ENCODE measurements around the gene CLEC16A.

The CLEC16A gene

DNA sequence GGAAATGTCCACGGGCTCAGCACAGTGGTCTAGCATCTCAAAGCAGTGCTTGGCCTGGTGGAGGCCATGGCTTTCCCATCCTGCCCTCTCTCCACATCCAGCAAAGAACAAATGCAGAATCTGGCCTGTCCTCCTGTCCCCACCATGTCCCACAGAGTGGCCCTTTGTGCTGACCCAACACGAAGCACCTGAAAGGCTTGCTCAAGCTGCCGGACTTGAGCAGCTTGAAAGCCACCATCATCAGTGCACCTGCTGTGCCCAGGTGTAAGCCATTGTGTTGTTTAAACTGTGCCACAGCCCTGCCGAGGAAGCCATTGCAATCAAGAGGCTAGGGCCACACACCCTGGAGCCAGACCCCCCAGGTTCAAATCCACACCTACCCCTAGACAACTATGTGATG is 196.1 kb downstream of the CLEC16A start:
- Histone ChIP-seq H3K4me3 (ENCODE audit: low read length) (no peak overlapping the region), H2BK5ac (ENCODE audit: low read length) (peak overlapping the region; percentile 75), H2BK120ac (ENCODE audit: low read depth, low read length) (peak overlapping the region; percentile 1), H3K4me2 (ENCODE audit: low read length) (no peak overlapping the region), H3K23ac (ENCODE audit: low read length) (no peak overlapping the region), H4K8ac (ENCODE audit: low read depth, low read length) (no peak overlapping the region), H3K79me2 (ENCODE audit: control insufficient read depth, insufficient read depth, low read length) (no peaks in the 10 kb centered on the region), H2BK15ac (replicated peaks; ENCODE audit: low read depth) (no peak overlapping the region), H3K56ac (ENCODE audit: low read length) (peak overlapping the region; percentile 45), H3K9ac (ENCODE audit: low read length) (no peak overlapping the region), H3K27ac (ENCODE audit: low read depth, low read length) (peak overlapping the region; percentile 83), H2AK5ac (ENCODE audit: low read length) (peak overlapping the region; percentile 99), H3K18ac (ENCODE audit: low read length) (peak overlapping the region; percentile 4), H3K36me3 (ENCODE audit: control insufficient read depth, insufficient read depth, low read length) (no peaks in the 10 kb centered on the region), H3K79me1 (ENCODE audit: low read length) (no peaks in the 10 kb centered on the region), H4K5ac (ENCODE audit: low read length) (no peak overlapping the region), H3K4ac (ENCODE audit: low read depth, low read length) (peak overlapping the region; percentile 49), H3K27me3 (ENCODE audit: insufficient read depth, low read length, poor library complexity) (no peaks in the 10 kb centered on the region), H3K4me1 (ENCODE audit: control insufficient read depth, low read depth, low read length) (peaks cover 24% of the 10 kb centered on the region)
- no CpG with 5 or more reads among the region's 4 CpGs for WGBS (ENCODE audit: extremely low coverage, insufficient coverage, low lambda C conversion rate)
- DNase-seq, result no peak

DNA sequence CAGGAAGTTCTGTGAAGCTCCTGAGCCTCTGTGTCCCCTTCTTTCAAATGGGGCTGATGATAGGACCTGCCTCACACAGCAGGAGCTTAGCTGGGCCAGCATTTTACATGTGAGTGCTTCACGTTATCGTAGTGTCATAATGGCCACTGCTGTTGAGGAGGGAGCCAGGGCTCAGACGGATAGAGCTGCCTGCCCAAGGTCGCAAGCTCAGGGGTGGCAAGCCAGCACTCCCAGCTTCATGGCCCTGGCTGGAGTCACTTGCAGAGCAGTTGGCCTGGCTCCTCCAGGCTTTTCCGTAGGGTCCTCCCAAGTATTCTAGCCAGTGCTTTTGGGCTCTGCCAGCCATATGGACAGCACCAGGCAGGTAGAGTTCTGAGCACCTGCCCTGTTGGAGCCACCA is 196.5 kb downstream of the CLEC16A start:
- Histone ChIP-seq H2BK15ac (replicated peaks; ENCODE audit: low read depth) (no peak overlapping the region), H3K4me1 (ENCODE audit: control insufficient read depth, low read depth, low read length) (peaks cover 24% of the 10 kb centered on the region)
- WGBS (ENCODE audit: extremely low coverage, insufficient coverage, low lambda C conversion rate), result no CpG with 5 or more reads among the region's 5 CpGs

GRCh38 chr16:11141409-11142260 is 197.3 kb downstream of the CLEC16A start:
- peak overlapping the region; percentile 52 for H3K56ac ChIP-seq (ENCODE audit: low read length)
- H4K8ac ChIP-seq (ENCODE audit: low read depth, low read length), result no peak overlapping the region
- no peak overlapping the region for H3K27ac ChIP-seq (ENCODE audit: low read depth, low read length)
- H2BK5ac ChIP-seq (ENCODE audit: low read length), result no peak overlapping the region
- no peak overlapping the region for H2BK15ac ChIP-seq (replicated peaks; ENCODE audit: low read depth)
- peak overlapping the region; percentile 7 for H3K9ac ChIP-seq (ENCODE audit: low read length)
- H2BK120ac ChIP-seq (ENCODE audit: low read depth, low read length), result no peak overlapping the region
- H3K18ac ChIP-seq (ENCODE audit: low read length), result no peak overlapping the region
- H3K23ac ChIP-seq (ENCODE audit: low read length), result no peak overlapping the region
- H3K4me1 ChIP-seq (ENCODE audit: control insufficient read depth, low read depth, low read length), result peaks cover 21% of the 10 kb centered on the region
- H3K4me2 ChIP-seq (ENCODE audit: low read length), result no peak overlapping the region
- H3K79me2 ChIP-seq (ENCODE audit: control insufficient read depth, insufficient read depth, low read length), result no peaks in the 10 kb centered on the region
- no peak overlapping the region for H3K4ac ChIP-seq (ENCODE audit: low read depth, low read length)
- H4K5ac ChIP-seq (ENCODE audit: low read length), result no peak overlapping the region
- DNase-seq, result peak; percentile 72
- no peaks in the 10 kb centered on the region for H3K36me3 ChIP-seq (ENCODE audit: control insufficient read depth, insufficient read depth, low read length)
- WGBS (ENCODE audit: extremely low coverage, insufficient coverage, low lambda C conversion rate), result no CpG with 5 or more reads among the region's 26 CpGs
- H3K27me3 ChIP-seq (ENCODE audit: insufficient read depth, low read length, poor library complexity), result no peaks in the 10 kb centered on the region
- H2AK5ac ChIP-seq (ENCODE audit: low read length), result peak overlapping the region; percentile 93
- H3K4me3 ChIP-seq (ENCODE audit: low read length), result no peak overlapping the region
- H3K79me1 ChIP-seq (ENCODE audit: low read length), result no peaks in the 10 kb centered on the region

More for the DNA sequence above, 196.5 kb downstream of the CLEC16A start:
- H3K27me3 ChIP-seq (ENCODE audit: insufficient read depth, low read length, poor library complexity), result no peaks in the 10 kb centered on the region
- DNase-seq, result no peak
- no peak overlapping the region for H2BK120ac ChIP-seq (ENCODE audit: low read depth, low read length)
- H3K27ac ChIP-seq (ENCODE audit: low read depth, low read length), result no peak overlapping the region
- no peaks in the 10 kb centered on the region for H3K79me2 ChIP-seq (ENCODE audit: control insufficient read depth, insufficient read depth, low read length)
- H4K8ac ChIP-seq (ENCODE audit: low read depth, low read length), result no peak overlapping the region
- no peak overlapping the region for H4K5ac ChIP-seq (ENCODE audit: low read length)
- peak overlapping the region; percentile 99 for H2AK5ac ChIP-seq (ENCODE audit: low read length)
- no peak overlapping the region for H3K4ac ChIP-seq (ENCODE audit: low read depth, low read length)
- no peak overlapping the region for H3K18ac ChIP-seq (ENCODE audit: low read length)
- H3K4me2 ChIP-seq (ENCODE audit: low read length), result no peak overlapping the region
- H2BK5ac ChIP-seq (ENCODE audit: low read length), result no peak overlapping the region
- no peak overlapping the region for H3K9ac ChIP-seq (ENCODE audit: low read length)
- H3K23ac ChIP-seq (ENCODE audit: low read length), result no peak overlapping the region
- H3K36me3 ChIP-seq (ENCODE audit: control insufficient read depth, insufficient read depth, low read length), result no peaks in the 10 kb centered on the region
- no peaks in the 10 kb centered on the region for H3K79me1 ChIP-seq (ENCODE audit: low read length)
- H3K56ac ChIP-seq (ENCODE audit: low read length), result no peak overlapping the region
- H3K4me3 ChIP-seq (ENCODE audit: low read length), result no peak overlapping the region

- Histone ChIP-seq H3K56ac (ENCODE audit: low read length) (peak overlapping the region; percentile 52), H3K36me3 (ENCODE audit: control insufficient read depth, insufficient read depth, low read length) (no peaks in the 10 kb centered on the region), H3K4me1 (ENCODE audit: control insufficient read depth, low read depth, low read length) (peaks cover 19% of the 10 kb centered on the region), H3K9ac (ENCODE audit: low read length) (peak overlapping the region; percentile 7), H3K23ac (ENCODE audit: low read length) (no peak overlapping the region), H3K79me1 (ENCODE audit: low read length) (no peaks in the 10 kb centered on the region), H2AK5ac (ENCODE audit: low read length) (peak overlapping the region; percentile 6), H3K18ac (ENCODE audit: low read length) (no peak overlapping the region), H3K27me3 (ENCODE audit: insufficient read depth, low read length, poor library complexity) (no peaks in the 10 kb centered on the region), H3K79me2 (ENCODE audit: control insufficient read depth, insufficient read depth, low read length) (no peaks in the 10 kb centered on the region), H3K27ac (ENCODE audit: low read depth, low read length) (no peak overlapping the region), H3K4me2 (ENCODE audit: low read length) (no peak overlapping the region), H3K4me3 (ENCODE audit: low read length) (no peak overlapping the region), H4K8ac (ENCODE audit: low read depth, low read length) (no peak overlapping the region), H2BK120ac (ENCODE audit: low read depth, low read length) (no peak overlapping the region), H4K5ac (ENCODE audit: low read length) (no peak overlapping the region), H2BK5ac (ENCODE audit: low read length) (no peak overlapping the region), H3K4ac (ENCODE audit: low read depth, low read length) (no peak overlapping the region), H2BK15ac (replicated peaks; ENCODE audit: low read depth) (no peak overlapping the region)
- WGBS (ENCODE audit: extremely low coverage, insufficient coverage, low lambda C conversion rate), result no CpG with 5 or more reads among the region's 7 CpGs
- no peak for DNase-seq
Observed at GRCh38 chr16:11142261-11142630, 197.9 kb downstream of the CLEC16A start.

DNA sequence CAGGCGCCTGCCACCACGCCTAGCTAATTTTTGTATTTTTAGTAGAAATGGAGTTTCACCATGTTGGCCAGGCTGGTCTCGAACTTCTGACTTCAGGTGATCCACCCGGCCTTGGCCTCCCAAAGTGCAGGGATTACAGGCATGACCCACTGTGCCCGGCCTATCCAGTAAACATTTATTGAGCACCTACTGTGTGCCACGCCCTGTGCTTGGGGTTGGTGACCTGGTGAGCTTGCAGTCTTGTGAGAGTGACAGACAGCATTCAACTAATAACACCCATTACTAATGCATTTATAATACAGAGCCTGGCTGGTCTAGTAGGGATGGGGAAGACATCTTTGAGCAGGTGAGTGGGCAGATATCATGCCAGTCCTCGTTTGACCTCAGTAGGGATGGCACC is 198.6 kb downstream of the CLEC16A start:
- Histone ChIP-seq H3K36me3 (ENCODE audit: control insufficient read depth, insufficient read depth, low read length) (no peaks in the 10 kb centered on the region), H3K79me2 (ENCODE audit: control insufficient read depth, insufficient read depth, low read length) (no peaks in the 10 kb centered on the region), H4K5ac (ENCODE audit: low read length) (no peak overlapping the region), H3K27me3 (ENCODE audit: insufficient read depth, low read length, poor library complexity) (no peaks in the 10 kb centered on the region), H3K4ac (ENCODE audit: low read depth, low read length) (no peak overlapping the region), H2AK5ac (ENCODE audit: low read length) (no peak overlapping the region), H3K4me1 (ENCODE audit: control insufficient read depth, low read depth, low read length) (peaks cover 19% of the 10 kb centered on the region), H3K4me2 (ENCODE audit: low read length) (no peak overlapping the region), H3K56ac (ENCODE audit: low read length) (no peak overlapping the region), H3K79me1 (ENCODE audit: low read length) (no peaks in the 10 kb centered on the region), H3K9ac (ENCODE audit: low read length) (no peak overlapping the region), H3K27ac (ENCODE audit: low read depth, low read length) (no peak overlapping the region), H3K4me3 (ENCODE audit: low read length) (no peak overlapping the region), H3K18ac (ENCODE audit: low read length) (no peak overlapping the region), H2BK5ac (ENCODE audit: low read length) (no peak overlapping the region), H2BK120ac (ENCODE audit: low read depth, low read length) (no peak overlapping the region), H3K23ac (ENCODE audit: low read length) (no peak overlapping the region), H4K8ac (ENCODE audit: low read depth, low read length) (no peak overlapping the region), H2BK15ac (replicated peaks; ENCODE audit: low read depth) (no peak overlapping the region)
- WGBS (ENCODE audit: extremely low coverage, insufficient coverage, low lambda C conversion rate), result no CpG with 5 or more reads among the region's 7 CpGs
- DNase-seq, result no peak
